Measurements from ENCODE around the gene ORC3. TPM values are rescaled to one million over a fixed set of nuclear protein-coding genes. Genes with fewer than 3 reads are reported as not detected.

The ORC3 gene
- total and polyA plus RNA-seq, 10 of the 15 experiments (the other 5 are each of a cell fraction or from before 2014, with no cell fraction given): 27.2 to 76.3 (median 54.6) TPM

DNA sequence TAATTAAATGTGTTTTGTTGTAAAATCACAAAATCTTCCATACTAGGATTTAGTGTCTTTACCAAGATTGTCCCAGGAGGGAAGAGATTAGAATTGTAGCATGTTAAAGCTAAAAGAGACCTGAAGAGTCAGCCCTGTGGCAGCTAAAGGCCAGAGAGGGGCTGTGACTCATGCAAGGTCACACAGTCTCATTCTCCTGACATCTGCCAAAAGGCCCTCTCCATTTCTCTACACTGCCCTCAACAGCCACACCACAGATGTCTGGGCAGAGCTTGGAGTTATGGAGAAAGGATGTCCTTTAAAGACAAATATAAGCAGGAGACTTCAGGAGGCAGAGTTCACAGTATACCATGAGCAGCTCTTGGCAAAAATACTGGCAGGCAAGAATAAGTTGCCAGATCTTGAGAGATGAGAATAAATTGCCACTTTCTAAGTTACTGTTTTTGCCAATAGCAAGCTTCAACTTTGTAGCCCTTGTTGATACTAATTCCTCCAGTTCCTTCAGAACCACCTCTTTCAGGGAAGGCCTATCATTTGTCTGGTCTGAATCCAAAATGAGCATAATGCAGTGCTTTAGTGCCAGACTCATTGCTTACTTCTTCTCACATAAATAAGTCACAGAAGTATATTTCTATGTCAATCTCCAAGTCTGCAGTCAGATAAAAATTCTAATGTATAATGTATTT is 70.4 kb downstream of the ORC3 start:
- ChIA-PET CTCF (interaction anchor here (0.6 kb wide), 1 partner anchor 120 kb away, joined by 3 read pairs; no protein-coding TSS in a partner anchor), RAD21 (ENCODE audit: unreplicated experiment) (no interaction called here), POLR2A (interaction anchor here (1.0 to 1.2 kb wide), 3 partner anchors 9 to 20 kb away, joined by 3 read pairs; no protein-coding TSS in a partner anchor), SMC1A (ENCODE audit: uncharacterized antibody, unreplicated experiment) (no interaction called here)
- FAIRE-seq (no peak), DNase-seq (ENCODE audit: low read depth, low spot score) (no peak), ATAC-seq (no peak)
- Histone ChIP-seq H2AFZ (ENCODE audit: control insufficient read depth, low read depth, low read length) (no peak overlapping the region), H3K27ac (ENCODE audit: control insufficient read depth, insufficient read depth) (no peak overlapping the region), H3K9ac (ENCODE audit: control insufficient read depth, insufficient read depth, low read length) (no peak overlapping the region), H3K36me3 (ENCODE audit: control insufficient read depth in 2 of 2, insufficient read depth in 2 of 2, low read length in 1 of 2) (peaks cover 0 to 15% of the 10 kb centered on the region in 2 experiments; a peak in 2 of 4 replicates), H3K4me2 (ENCODE audit: control insufficient read depth, insufficient read depth) (no peak overlapping the region), H4K20me1 (ENCODE audit: control insufficient read depth, insufficient read depth) (no peaks in the 10 kb centered on the region), H3K27me3 (replicated peaks in 1 of 2; ENCODE audit: control insufficient read depth in 2 of 2, insufficient read depth in 2 of 2, low read length in 1 of 2) (no peaks in the 10 kb centered on the region), H3K4me1 (ENCODE audit: control insufficient read depth, insufficient read depth, low read length) (0 out of 2 replicates have a peak, but pooled peaks cover 6% of the 10 kb centered on the region), H3K79me2 (ENCODE audit: control insufficient read depth, insufficient read depth, low read length) (no peaks in the 10 kb centered on the region), H3K9me3 (replicated peaks; ENCODE audit: control insufficient read depth, insufficient read depth, low read length) (no peaks in the 10 kb centered on the region), H3K4me3 (no peak overlapping the region)
- no peak for TF ChIP-seq NR2F1 (conservative IDR thresholded peaks at IDR 0.05)
- no peak for TF ChIP-seq CBX3 (IDR thresholded peaks at IDR 0.05; ENCODE audit: borderline replicate concordance, low read depth)
- TF ChIP-seq SIN3A (IDR thresholded peaks at IDR 0.05; ENCODE audit: low read depth, low read length): no peak
- no peak for TF ChIP-seq HCFC1 (IDR thresholded peaks at IDR 0.05; ENCODE audit: low read length)
- TF ChIP-seq RFX5 (IDR thresholded peaks at IDR 0.05; ENCODE audit: low read depth, low read length): no peak
- TF ChIP-seq TBL1XR1 (IDR thresholded peaks at IDR 0.05; ENCODE audit: low read depth, low read length): no peak
- TF ChIP-seq IKZF2 (IDR thresholded peaks at IDR 0.05): no peak
- no peak for TF ChIP-seq SUZ12 (IDR thresholded peaks at IDR 0.05; ENCODE audit: unreplicated experiment)
- TF ChIP-seq, protein P1, sequence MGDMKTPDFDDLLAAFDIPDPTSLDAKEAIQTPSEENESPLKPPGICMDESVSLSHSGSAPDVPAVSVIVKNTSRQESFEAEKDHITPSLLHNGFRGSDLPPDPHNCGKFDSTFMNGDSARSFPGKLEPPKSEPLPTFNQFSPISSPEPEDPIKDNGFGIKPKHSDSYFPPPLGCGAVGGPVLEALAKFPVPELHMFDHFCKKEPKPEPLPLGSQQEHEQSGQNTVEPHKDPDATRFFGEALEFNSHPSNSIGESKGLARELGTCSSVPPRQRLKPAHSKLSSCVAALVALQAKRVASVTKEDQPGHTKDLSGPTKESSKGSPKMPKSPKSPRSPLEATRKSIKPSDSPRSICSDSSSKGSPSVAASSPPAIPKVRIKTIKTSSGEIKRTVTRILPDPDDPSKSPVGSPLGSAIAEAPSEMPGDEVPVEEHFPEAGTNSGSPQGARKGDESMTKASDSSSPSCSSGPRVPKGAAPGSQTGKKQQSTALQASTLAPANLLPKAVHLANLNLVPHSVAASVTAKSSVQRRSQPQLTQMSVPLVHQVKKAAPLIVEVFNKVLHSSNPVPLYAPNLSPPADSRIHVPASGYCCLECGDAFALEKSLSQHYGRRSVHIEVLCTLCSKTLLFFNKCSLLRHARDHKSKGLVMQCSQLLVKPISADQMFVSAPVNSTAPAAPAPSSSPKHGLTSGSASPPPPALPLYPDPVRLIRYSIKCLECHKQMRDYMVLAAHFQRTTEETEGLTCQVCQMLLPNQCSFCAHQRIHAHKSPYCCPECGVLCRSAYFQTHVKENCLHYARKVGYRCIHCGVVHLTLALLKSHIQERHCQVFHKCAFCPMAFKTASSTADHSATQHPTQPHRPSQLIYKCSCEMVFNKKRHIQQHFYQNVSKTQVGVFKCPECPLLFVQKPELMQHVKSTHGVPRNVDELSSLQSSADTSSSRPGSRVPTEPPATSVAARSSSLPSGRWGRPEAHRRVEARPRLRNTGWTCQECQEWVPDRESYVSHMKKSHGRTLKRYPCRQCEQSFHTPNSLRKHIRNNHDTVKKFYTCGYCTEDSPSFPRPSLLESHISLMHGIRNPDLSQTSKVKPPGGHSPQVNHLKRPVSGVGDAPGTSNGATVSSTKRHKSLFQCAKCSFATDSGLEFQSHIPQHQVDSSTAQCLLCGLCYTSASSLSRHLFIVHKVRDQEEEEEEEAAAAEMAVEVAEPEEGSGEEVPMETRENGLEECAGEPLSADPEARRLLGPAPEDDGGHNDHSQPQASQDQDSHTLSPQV (IDR thresholded peaks at IDR 0.05): no peak
- TF ChIP-seq, protein P2, sequence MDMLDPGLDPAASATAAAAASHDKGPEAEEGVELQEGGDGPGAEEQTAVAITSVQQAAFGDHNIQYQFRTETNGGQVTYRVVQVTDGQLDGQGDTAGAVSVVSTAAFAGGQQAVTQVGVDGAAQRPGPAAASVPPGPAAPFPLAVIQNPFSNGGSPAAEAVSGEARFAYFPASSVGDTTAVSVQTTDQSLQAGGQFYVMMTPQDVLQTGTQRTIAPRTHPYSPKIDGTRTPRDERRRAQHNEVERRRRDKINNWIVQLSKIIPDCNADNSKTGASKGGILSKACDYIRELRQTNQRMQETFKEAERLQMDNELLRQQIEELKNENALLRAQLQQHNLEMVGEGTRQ (IDR thresholded peaks at IDR 0.05; ENCODE audit: borderline replicate concordance, low read depth, low read length): no peak
- in situ Hi-C loops (cut with MboI): no loop called here
- intact Hi-C loops (cut with micrococcal nuclease; ENCODE audit: unreplicated experiment): no loop called here
- BruUV-seq (replicated peaks): no TSS peak
